Activated B cell treated with CpG ODN at 0.5 μM for 24 hours (primary cell): Measurements from ENCODE around the gene NCAPH2. TPM values are rescaled to one million over a fixed set of nuclear protein-coding genes. Genes with fewer than 3 reads are reported as not detected.

ENCODE experiments used
- ATAC-seq: fragments of 200-7000 bp; cut with Tn5 transposase; one replicate; pipeline ENCODE4 v1.10.0; 2021; ENCODE audit warnings: low read depth, mild to moderate bottlenecking, moderate library complexity
- CTCF ChIA-PET: fragments of 350-600 bp; sonication (Branson Sonifier 250); formaldehyde crosslinking; loops from one replicate; lab custom pipeline; 2021; ENCODE audit warnings: antibody characterized with exemption; lab: Charles Lee
- POLR2A ChIA-PET: fragments of 350-600 bp; sonication (Branson Sonifier 250); formaldehyde crosslinking; loops from one replicate; lab custom pipeline; 2021; ENCODE audit warnings: antibody characterized with exemption; lab: Charles Lee
- DNase-seq: peaks from one replicate; pipeline ENCODE4 v3.0.0; 2022
- H3K27ac Mint-ChIP-seq: one replicate; pipeline ENCODE4 v1.8.0; 2020; ENCODE audit warnings: mixed read lengths
- H3K27me3 Mint-ChIP-seq: one replicate; pipeline ENCODE4 v1.8.0; 2021; ENCODE audit warnings: mixed read lengths
- H3K36me3 Mint-ChIP-seq: one replicate; pipeline ENCODE4 v1.8.0; 2021; ENCODE audit warnings: low read depth, mixed read lengths
- H3K4me1 Mint-ChIP-seq: one replicate; pipeline ENCODE4 v1.8.0; 2021; ENCODE audit warnings: mixed read lengths
- H3K4me3 Mint-ChIP-seq: one replicate; pipeline ENCODE4 v1.8.0; 2020; ENCODE audit warnings: mild to moderate bottlenecking, mixed read lengths
- H3K9me3 Mint-ChIP-seq: one replicate; pipeline ENCODE4 v1.8.0; 2020; ENCODE audit warnings: mixed read lengths
- intact Hi-C: fragments of 100-400 bp; cut with micrococcal nuclease; formaldehyde crosslinking; loops from one replicate; pipeline ENCODE4 v1.15.1; 2024
- total RNA-seq: library from RNA; stranded (reverse); gene quantifications from 2 replicates; pipeline ENCODE4 v1.2.3, GENCODE V29; 2022
- TF ChIP-seq, protein P1 (sequence below): fragments of 200-600 bp; IDR thresholded peaks from one replicate; pipeline ENCODE4 v1.8.0; 2022; ENCODE audit warnings: antibody characterized with exemption, mild to moderate bottlenecking

Gene NCAPH2
- total RNA-seq, 1 donor from 2014 or later = 68.2 TPM

DNA sequence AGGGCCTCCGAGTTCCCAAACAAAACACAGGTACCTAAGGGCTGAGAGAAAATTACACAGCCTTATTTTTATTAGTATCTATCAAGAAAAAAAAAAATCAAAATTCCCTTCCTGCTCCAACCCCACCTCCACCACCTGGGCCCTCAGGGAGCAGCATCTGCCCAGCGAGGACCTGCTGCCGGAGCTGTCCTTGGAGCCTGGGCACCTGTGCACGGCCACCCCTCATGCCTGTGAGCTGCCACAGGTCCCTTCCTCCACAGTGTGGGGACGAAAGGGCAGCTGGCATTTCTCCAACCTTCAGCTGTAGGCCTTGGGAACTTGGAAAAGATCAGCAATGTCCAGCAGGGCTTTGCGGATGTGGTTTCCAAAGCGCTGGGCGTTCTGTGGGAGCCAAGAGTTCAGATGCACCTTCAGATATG lies 61.0 kb downstream of the NCAPH2 start:
- intact Hi-C loops = no loop called here
- Mint-ChIP-seq H3K4me1 (peaks cover 10% of the 10 kb centered on the region), H3K36me3 (peaks cover 23% of the 10 kb centered on the region), H3K27ac (no peak overlapping the region), H3K27me3 (no peaks in the 10 kb centered on the region), H3K9me3 (no peaks in the 10 kb centered on the region), H3K4me3 (no peak overlapping the region)
- CTCF ChIA-PET = interaction anchor here (1.1 kb wide), 1 partner anchor 43 kb away, joined by 4 read pairs; the partner anchor contains the start of gene SCO2
- TF ChIP-seq, protein P1, sequence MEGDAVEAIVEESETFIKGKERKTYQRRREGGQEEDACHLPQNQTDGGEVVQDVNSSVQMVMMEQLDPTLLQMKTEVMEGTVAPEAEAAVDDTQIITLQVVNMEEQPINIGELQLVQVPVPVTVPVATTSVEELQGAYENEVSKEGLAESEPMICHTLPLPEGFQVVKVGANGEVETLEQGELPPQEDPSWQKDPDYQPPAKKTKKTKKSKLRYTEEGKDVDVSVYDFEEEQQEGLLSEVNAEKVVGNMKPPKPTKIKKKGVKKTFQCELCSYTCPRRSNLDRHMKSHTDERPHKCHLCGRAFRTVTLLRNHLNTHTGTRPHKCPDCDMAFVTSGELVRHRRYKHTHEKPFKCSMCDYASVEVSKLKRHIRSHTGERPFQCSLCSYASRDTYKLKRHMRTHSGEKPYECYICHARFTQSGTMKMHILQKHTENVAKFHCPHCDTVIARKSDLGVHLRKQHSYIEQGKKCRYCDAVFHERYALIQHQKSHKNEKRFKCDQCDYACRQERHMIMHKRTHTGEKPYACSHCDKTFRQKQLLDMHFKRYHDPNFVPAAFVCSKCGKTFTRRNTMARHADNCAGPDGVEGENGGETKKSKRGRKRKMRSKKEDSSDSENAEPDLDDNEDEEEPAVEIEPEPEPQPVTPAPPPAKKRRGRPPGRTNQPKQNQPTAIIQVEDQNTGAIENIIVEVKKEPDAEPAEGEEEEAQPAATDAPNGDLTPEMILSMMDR = no peak
- ATAC-seq (no peak), DNase-seq (no peak)
- POLR2A ChIA-PET = interaction anchor here (1.2 kb wide), 1 partner anchor 13 kb away, joined by 4 read pairs; the partner anchor contains the start of gene CHKB

DNA sequence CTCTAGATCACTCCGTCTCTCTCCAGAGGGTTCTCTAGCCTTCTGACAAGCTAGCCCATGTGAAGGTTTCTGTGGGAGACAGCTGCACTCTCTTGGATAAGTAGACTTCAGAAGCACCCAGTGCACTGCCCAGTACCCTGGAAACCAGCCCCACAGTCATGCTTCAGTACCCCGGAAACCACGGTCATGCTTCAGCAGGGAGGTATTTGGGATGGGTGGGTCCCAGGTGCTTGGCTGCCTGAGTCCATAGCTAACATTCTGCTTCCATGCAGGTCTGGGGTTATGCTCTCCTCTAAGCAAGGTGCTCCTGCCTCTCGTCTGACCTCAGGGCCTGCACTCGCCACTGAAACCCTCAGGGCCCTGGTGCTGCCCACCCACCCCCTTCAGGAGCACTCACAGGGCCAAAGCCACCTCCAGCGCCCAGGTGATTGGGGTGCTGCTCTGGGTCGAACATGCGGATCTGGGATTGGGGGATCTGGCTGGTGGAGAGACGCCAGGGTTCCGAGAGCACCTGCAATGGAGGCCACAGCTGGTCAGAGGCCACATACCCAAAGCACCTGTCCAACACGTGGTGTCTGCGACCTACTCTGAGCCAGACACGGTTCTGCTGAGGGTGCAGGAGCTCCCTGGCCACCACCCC lies 62.0 kb downstream of the NCAPH2 start:
- intact Hi-C loops = no loop called here
- no peak overlapping the region for H3K4me3 Mint-ChIP-seq

DNA sequence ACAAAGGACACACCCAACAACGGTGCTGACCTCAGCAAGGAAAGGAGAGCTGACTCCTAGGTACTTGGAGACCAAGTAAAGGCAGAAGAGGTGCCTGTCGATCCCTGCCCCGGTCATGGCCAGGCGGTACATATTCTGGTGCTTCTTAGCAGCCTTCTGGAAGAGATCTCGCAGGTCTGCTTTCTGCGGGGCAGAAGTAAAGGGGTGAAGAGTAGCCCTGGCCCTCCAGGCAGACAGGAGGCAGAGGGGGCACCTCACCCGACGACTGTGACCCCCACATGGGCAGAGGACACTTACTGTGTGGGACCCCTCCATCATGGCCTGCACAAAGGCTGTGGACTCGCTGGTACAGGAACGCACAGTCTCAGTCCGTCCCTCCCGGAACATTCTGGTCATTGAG lies 62.8 kb downstream of the NCAPH2 start:
- intact Hi-C loops = no loop called here
- no peak overlapping the region for H3K27ac Mint-ChIP-seq
- no peaks in the 10 kb centered on the region for H3K27me3 Mint-ChIP-seq
- H3K9me3 Mint-ChIP-seq = no peaks in the 10 kb centered on the region
- ChIA-PET POLR2A (interaction anchor here (0.9 kb wide), 1 partner anchor 23 kb away, joined by 3 read pairs; no protein-coding TSS in a partner anchor), CTCF (no interaction called here)
- DNase-seq (no peak), ATAC-seq (no peak)
- H3K36me3 Mint-ChIP-seq = peaks cover 23% of the 10 kb centered on the region
- peaks cover 10% of the 10 kb centered on the region for H3K4me1 Mint-ChIP-seq
- H3K4me3 Mint-ChIP-seq = no peak overlapping the region
- TF ChIP-seq, protein P1 = no peak

More for the DNA sequence above, 62.0 kb downstream of the NCAPH2 start:
- ATAC-seq = no peak
- Mint-ChIP-seq H3K36me3 (peaks cover 23% of the 10 kb centered on the region), H3K4me1 (peaks cover 10% of the 10 kb centered on the region), H3K27me3 (no peaks in the 10 kb centered on the region), H3K9me3 (no peaks in the 10 kb centered on the region), H3K27ac (no peak overlapping the region)
- POLR2A ChIA-PET = interaction anchor here (0.9 to 1.2 kb wide), 2 partner anchors 12 to 22 kb away, joined by 3 to 4 read pairs; partner anchors contain the start of gene CHKB
- no peak for DNase-seq
- TF ChIP-seq, protein P1 = no peak
- CTCF ChIA-PET = interaction anchor here (0.6 to 1.1 kb wide), 2 partner anchors 44 to 70 kb away, joined by 3 to 4 read pairs; partner anchors contain the start of gene SCO2

DNA sequence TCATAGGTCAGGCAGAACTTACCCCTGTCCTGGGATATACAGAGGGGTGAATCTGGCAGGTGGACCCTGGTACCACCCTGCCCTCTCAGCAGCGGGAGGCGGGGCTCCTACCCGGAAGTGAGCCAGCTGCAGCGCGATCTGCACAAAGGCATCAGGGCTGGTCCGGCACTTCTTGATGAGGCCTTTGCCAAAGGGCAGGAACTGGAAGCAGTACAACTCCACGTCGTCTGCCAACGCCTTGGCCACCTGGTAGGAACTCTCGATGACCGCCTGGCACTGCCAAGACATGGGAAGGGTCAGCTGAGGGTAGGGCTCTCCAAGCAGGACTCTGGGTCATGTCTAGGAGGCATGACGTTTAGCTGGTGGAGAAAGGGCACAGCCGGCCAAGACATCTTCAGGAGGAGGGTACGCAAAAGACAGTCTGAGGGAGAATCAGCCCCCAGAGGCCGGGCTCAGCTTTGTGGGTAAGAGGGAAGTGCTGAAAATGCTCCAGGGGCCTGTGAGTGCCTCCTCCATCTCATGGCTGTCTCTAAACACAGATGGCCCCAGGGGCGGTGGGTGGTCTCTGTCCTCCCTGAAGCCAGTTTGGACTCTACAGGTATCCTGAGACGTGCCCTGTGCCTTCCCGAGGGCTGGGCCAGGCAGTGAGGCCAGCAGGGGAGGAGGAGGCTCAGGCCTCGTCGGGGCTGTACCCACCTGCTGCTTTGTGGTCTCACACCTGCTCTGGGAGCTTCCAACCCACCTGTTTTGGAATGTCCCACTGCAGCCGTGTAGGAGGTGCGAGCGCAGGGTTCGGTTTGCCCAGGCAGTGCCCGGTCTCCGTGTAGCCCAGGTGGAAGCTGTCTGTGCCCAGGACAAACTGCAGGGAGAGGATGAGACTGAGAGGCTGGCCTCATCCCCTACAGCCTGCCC lies 63.5 kb downstream of the NCAPH2 start:
- ChIA-PET POLR2A (interaction anchor here (1.2 to 1.3 kb wide), 2 partner anchors 8 to 42 kb away, joined by 3 to 4 read pairs; partner anchors contain the start of genes SYCE3 and TYMP), CTCF (no interaction called here)
- H3K4me3 Mint-ChIP-seq = no peak overlapping the region
- TF ChIP-seq, protein P1 = no peak
- H3K27ac Mint-ChIP-seq = no peak overlapping the region
- peaks cover 23% of the 10 kb centered on the region for H3K36me3 Mint-ChIP-seq
- H3K9me3 Mint-ChIP-seq = no peaks in the 10 kb centered on the region
- no peaks in the 10 kb centered on the region for H3K27me3 Mint-ChIP-seq
- DNase-seq = no peak
- ATAC-seq = no peak
- intact Hi-C loops = no loop called here
- peaks cover 10% of the 10 kb centered on the region for H3K4me1 Mint-ChIP-seq

DNA sequence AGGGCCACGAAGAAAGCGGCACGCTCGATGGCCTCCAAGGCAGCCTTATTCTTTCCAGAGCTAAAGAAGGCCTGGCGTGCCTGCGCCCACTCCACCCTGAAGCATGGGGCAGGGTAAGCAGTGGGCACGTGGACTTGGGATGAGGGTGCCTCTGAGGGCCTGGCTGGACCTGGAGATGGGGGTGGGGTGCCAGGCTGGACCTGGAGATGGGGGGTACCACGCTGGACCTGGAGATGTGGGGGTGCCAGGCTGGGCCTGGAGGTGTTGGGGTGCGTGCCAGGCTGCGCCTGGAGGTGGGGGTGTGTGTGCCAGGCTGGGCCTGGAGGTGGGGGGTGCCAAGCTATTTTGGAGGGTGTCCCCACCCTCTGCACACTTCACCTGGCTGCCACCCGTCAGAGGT lies 64.9 kb downstream of the NCAPH2 start:
- ATAC-seq = no peak
- POLR2A ChIA-PET = no interaction called here
- no peak overlapping the region for H3K27ac Mint-ChIP-seq
- H3K4me1 Mint-ChIP-seq = peaks cover 11% of the 10 kb centered on the region
- TF ChIP-seq, protein P1 = no peak
- no peak for DNase-seq
- H3K4me3 Mint-ChIP-seq = no peak overlapping the region
- H3K27me3 Mint-ChIP-seq = no peaks in the 10 kb centered on the region
- H3K36me3 Mint-ChIP-seq = peaks cover 23% of the 10 kb centered on the region
- intact Hi-C loops = no loop called here
- no peaks in the 10 kb centered on the region for H3K9me3 Mint-ChIP-seq
- CTCF ChIA-PET = no interaction called here
